GM21447 (cell line): ENCODE measurements around the gene MAD1L1.

Experiments
- ATAC-seq: cut with Tn5 transposase; IDR thresholded peaks from one replicate; pipeline ENCODE4 v1.9.1; 2021; ENCODE audit not compliant: unreplicated experiment

MAD1L1 gene

GRCh38 chr7:2219136-2219535 is 13.6 kb downstream of the MAD1L1 start:
- no peak for ATAC-seq

GRCh38 chr7:2218444-2218785 is 14.3 kb downstream of the MAD1L1 start:
- ATAC-seq: no peak

GRCh38 chr7:2217716-2218443 is 14.9 kb downstream of the MAD1L1 start:
- ATAC-seq: no peak

DNA sequence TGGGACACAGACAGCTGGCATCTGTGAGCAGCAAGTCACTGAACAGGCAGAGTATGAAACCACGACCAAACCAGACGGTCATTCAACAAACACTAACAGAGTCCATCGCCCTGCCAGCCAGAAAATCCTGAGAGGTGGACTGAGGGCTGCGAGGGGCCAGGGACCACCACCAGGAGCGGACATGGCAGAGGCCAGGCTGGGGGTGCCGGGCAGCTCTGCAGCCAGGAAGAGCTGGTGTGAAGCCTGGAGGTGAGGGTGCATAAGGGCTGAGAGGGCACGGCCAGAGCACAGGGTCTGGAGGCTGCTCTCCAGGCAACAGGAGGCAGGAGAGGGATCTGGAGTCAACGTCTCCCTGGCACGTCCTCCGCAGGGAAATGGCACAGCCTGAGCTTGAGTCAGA is 15.5 kb downstream of the MAD1L1 start:
- no peak for ATAC-seq

- ATAC-seq: no peak
These were observed 16.9 kb downstream of the MAD1L1 start for GRCh38 chr7:2215851-2216250.

GRCh38 chr7:2214636-2215035 is 18.1 kb downstream of the MAD1L1 start:
- no peak for ATAC-seq

- ATAC-seq: no peak
These were observed 19.1 kb downstream of the MAD1L1 start for GRCh38 chr7:2213551-2214215.

DNA sequence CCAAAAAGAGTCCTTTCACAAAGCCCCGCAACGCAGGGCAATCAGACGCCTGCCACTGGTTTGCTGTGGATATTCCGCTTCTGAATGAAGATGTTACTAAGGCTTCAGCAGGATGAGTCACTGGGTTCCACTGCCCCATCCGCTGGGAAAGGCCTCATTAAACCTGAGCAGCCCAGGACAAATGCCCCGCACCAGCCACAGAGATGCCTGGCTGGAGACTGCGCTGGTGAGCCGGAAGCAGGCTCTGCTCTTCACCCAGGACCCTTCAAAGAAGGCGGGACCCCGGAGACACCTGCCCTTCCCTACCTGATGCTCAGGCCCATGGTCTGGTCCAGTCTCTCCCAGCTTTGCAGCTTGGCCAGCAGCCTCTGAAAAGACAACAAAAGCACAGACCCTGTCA is 19.8 kb downstream of the MAD1L1 start:
- ATAC-seq: no peak

GRCh38 chr7:2211926-2212325 is 20.8 kb downstream of the MAD1L1 start:
- no peak for ATAC-seq

DNA sequence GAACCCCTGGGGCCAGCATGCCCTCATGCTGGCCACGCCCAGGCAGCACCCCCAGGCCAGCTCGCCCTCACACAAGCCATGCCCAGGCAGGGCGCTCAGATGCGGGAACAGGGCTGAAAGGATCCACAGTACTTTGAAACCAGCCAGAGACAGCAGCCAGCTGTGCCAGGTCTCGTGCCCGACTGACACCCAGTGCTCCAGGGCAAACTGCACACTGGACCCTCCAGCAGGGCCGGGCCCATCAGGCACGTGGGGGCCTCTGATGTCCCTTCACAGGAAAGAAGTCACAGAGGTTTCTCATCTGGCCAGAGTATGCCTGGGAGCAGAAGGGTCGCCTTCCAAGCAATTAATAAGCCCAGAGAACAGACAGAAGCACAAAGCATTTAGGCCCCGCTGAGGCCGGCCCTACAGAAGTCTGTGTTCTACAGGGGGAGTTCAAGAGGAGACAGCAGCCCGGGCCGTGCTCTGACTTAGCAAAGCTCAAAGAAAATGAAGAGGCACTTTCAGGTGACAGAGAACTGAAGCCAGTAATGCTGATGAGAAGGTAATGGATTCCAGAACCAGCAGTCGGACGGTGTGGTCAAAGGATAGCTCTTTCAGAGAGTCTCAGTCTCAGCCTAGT is 21.4 kb downstream of the MAD1L1 start:
- ATAC-seq: no peak

- ATAC-seq: no peak
These were observed 22.0 kb downstream of the MAD1L1 start for GRCh38 chr7:2210551-2211258.

DNA sequence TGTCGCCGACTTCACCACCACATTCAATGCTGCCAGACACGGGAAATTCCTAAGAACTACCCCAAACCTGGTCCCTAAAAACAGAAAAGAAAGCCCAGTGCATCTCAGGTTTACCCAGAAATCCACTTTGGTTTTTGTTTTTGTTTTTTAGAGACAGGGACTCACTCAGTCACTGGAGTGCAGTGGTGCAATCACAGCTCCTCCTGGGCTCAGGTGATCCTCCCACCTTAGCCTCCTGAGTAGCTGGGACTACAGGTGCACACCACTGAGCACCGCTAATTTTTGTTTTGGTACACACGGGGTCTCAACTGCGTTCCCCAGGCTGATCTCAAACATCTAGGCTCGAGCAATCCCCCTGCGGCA is 22.8 kb downstream of the MAD1L1 start:
- no peak for ATAC-seq

- no peak for ATAC-seq
These were observed 23.4 kb downstream of the MAD1L1 start for GRCh38 chr7:2209146-2209960.

- no peak for ATAC-seq
These were observed 24.0 kb downstream of the MAD1L1 start for GRCh38 chr7:2208712-2209111.

- ATAC-seq: no peak
These were observed 27.5 kb downstream of the MAD1L1 start for GRCh38 chr7:2205036-2205780.

DNA sequence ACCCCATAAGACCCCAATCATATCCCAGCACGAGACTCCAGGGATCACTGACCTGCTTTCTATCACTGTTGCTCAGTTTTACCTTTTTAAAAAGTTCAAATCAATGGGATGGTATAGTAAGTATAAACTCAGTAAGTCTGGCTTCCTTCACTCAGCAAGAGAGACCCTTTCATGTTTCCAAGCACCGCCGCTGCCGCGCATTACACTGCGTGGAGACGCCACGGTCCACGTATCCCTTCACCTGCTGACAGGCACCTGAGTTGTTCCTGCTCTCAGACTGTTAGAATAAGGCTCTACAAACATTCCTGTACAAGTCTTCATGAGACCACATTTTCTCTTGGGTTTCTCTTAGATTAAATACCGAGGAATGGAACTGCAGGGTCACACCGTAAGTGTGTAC is 28.3 kb downstream of the MAD1L1 start:
- no peak for ATAC-seq

- peak; percentile 57 for ATAC-seq
These were observed 28.9 kb downstream of the MAD1L1 start for GRCh38 chr7:2203766-2204300.

GRCh38 chr7:2202901-2203765 is 29.6 kb downstream of the MAD1L1 start:
- no peak for ATAC-seq

- ATAC-seq: no peak
These were observed 30.4 kb downstream of the MAD1L1 start for GRCh38 chr7:2202361-2202761.
